ENCODE measurements around the gene DHRSX.
A peak's percentile ranks its signal among the peaks of the same experiment; 100 is the strongest.
"Not testable (repeated sequence)": the region's sequence is repeated elsewhere in the genome, so short reads cannot be mapped to it uniquely, and the experiment has no call there.

The DHRSX gene

GRCh38 chrX:2497961-2498780 is 2.6 kb downstream of the DHRSX start:
- no peak for DNase-seq (ENCODE audit: low spot score)

DNA sequence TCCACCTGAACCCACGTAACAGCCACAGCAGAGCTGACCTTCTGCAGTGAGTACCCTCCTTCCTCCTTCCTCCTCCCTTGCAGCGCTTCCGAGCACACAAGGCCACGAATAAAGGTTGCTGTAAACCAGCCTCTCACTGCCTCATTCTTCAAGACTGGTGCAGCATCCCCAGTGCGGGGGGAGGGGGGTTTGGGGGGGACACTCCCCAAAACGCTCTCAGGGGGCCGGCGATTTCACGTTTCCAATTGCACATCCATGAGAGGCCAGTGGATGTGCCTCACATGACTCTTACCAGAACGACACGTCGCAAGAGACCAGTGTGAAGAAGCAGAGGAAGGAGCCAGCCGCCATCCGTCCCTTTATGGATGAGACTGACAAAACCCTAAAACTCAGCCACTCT is 5.2 kb downstream of the DHRSX start:
- peak; percentile 34 for DNase-seq (ENCODE audit: low spot score)

- DNase-seq (ENCODE audit: low spot score), result peak; percentile 35
Measured at GRCh38 chrX:2492531-2493218, 8.1 kb downstream of the DHRSX start.

DNA sequence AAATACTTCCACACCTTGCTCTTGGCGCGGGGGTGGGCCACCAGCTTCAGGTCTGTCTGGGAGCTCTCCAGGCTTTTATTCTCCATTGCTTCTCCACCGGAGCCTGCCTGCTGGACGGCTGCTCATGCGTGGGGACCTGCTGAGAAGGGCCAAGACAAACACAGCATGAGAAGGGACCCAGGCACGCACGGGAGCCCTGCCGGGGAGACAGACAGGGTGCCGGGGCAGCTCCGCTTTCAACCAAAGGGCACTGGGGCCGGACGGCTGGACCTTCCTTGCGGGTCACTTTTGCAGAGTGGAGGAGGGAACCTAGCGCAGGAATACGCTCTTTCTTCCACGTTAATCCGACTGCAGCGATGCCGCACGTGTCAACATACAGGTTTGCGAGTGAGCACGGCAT is 10.1 kb downstream of the DHRSX start:
- DNase-seq (ENCODE audit: low spot score), result no peak

DNA sequence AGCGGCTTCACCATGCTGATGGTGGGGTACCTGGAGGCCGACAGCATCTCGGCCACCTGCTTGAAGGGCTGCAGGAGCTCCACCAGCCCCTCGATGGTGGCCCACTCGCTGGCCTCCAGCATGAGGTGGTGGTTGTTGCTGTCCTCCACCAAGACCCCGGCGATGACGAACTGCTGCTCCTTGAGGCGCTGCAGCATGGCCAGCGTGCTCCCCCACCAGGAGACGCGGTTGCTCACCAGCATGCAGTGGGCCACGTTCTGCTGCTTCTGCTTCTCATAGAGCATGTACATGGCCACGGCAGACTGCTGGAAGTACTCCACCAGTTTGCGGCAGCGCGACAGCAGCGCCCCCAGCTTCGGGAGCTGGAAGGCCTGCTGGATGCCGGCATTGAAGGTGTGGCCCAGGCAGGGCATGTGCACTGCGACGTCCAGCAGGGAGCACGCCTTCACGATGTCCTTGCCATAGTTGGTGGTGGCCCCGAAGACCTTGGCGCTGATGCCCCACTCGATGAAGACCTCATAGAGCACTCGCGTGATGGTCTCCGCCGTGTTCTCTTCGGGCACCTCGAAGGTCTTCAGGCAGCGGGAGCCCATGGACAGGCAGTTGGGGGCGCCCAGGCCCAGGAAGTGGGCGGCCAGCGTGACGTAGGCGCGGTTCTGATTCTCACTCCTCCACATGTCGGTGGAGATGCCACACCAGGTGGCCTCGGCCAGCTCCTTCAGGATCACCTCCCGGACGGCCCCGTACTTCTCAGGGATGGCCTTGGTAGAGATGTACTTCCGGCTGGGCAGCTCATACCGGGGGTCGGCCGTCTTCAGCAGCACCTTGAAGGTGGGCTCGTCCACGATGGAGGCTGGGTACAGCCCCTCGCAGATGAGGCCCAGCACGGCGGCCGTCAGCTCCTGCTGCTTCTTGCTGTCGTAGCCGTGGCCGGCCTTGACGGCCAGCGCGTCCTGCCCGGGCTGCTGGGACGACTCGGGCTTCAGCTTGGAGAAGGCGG is 11.0 kb downstream of the DHRSX start:
- no peak for DNase-seq (ENCODE audit: low spot score)

DNA sequence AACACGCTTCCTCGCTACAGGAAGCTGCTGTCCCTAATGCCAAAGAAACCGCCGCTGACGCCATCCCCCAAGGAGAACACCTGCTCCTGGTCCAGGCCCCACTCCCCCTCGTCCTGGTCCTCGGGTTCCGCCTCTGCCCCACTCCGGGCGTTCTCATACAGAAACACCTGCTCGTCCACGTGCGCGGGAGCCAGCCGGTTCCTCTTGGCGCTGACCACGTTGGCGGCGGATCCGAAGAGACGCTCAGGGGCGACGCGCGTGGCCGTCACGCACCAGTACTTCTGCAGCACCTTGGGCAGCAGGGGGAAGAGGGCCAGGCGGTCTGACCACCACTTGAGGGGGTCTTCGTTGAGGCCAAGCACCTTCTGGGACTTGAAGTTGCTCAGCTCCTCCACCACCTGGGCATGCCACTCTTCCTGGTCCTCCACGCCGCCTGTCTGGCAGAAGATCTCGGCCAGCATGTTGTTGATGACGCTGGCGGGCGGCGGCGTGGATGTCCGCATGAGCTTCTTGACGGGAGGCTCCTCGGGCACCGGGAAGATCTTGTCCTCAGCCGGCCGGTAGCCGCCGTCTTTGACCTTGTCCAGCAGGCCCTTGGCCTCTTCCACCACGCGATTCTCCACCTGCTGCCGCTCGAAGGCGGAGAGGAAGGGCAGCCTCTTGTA is 12.0 kb downstream of the DHRSX start:
- no peak for DNase-seq (ENCODE audit: low spot score)

DNA sequence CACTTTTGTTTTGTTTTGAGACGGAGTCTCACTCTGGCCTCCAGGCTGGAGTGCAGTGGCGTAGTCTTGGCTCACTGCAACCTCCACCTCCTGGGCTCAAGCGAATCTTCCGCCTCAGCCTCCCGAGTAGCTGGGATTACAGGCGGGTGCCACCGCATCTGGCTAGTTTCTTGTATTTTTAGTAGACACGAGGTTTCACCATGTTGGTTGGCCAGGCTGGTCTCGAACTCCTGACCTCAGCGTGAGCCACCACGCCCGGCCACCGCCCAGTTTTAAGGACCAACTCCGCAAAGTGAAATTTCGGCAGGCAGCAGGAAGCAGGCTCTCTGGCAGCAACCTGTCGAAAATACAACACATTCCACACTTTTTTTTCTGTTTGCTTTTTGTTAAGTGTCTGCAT is 13.4 kb downstream of the DHRSX start:
- no peak for DNase-seq (ENCODE audit: low spot score)

DNA sequence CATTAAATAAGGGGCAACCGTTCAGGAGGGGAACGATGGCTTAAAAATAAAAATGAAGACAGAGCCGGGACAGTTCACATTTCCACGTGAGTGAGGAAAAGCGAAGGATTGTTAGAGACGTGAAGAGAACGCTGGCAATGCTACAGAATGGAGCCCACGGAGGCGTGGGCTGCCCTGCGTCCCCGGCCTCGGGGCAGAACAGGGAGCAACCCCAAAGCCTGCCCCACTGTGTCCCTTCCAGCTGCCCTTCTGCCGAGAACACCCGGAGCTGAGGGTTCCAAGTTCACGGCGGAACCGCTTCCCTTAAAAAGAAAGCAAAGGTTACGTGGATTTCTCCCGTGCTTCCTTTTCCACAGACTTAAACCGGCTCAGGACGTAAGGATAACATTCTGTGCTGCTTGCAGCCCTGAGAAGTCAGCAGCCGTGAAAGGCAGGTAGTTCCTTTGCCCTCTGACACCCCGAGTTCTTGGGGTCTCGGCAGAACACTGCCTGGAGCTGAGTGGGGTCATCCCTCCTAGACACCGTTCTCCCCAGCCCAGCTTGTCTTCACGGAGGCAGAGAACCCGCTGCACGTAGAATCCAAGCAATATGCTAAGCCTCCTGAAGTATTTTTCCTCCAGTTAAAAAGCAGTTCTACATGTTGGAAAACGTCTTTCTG is 14.2 kb downstream of the DHRSX start:
- DNase-seq (ENCODE audit: low spot score), result no peak

GRCh38 chrX:2485789-2486345 is 14.9 kb downstream of the DHRSX start:
- DNase-seq (ENCODE audit: low spot score), result no peak

DNA sequence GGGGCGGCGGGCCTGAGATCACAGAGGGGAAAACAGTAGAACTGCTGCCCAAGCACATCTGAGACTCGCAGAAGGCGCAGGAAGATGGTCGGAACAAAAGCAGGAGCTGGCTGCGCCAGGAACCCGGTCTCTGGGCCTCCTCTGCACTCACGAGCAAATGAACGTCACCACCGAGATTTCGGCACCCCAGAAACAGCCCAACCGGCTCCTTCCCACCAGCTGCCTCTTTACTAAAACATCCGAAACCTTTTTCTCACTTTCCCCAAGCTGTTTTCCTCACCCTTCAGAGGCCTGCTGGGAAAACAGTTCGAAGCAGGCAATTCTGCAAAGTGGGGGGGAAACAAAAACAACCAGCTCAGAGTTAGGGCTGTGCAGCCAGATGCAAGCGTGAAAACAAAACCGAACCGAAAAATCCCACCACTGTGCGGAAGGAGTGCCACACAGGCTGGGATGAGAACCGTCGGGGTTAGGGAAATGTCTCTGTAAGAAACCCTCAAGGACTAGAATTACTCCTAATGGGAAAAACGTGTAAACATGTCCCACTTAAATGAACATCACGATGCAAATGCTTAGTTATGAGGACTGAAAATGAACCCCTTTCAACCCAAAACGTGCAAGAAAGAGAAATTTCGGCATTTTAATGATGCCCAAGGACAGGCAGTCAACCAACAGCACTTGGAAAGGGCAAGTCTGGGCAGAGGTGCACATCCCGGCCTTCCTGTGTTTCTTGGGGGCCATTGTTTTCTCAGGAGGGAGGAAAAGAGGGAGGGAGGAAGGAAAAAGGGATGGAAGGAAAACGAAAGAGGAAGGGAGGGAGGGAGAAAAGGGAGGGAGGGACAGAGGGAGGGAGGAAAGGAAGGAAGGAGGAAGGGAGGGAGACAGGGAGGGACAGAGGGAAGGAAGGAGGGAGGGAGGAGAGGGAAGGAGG is 15.8 kb downstream of the DHRSX start:
- no peak for DNase-seq (ENCODE audit: low spot score)

DNA sequence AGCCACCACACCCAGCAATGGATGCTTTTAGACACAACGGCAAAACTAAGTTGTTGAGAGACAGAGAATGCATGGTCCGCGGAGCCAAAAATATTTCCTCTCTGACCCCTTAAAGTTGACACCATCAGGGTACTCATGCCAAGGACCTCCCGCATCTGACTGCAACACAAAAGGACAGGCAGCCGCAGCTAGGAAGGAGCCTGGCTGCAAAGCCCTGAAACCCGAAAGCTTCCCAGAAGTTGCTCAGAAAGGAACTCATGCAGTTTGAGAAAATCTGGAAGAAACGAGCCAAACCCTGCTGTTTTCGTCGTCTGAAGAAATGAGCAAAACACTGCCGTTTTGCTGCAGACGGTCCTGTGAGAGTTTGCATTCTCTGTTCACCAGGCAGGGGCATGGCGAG is 16.5 kb downstream of the DHRSX start:
- DNase-seq (ENCODE audit: low spot score), result no peak

- peak; percentile 18 for DNase-seq (ENCODE audit: low spot score)
Measured at GRCh38 chrX:2483398-2484060, 17.2 kb downstream of the DHRSX start.

DNA sequence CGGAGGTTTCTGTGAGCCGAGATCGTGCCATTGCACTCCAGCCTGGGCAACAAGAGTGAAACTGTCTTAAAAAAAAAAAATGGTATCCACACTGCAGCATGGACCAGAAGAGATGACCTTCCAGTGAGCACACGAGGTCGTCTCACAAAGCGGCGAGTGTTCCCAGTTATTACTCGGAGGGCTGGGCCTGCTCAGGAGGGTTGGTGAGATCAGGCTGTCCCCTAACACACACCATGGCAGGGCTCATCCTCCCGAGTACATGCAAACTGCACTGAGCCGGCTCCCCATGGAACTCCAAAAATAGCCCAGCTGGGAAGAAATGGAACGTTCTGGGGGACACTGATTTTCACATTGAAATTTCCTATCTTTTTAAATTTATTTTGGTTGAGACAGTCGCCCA is 19.2 kb downstream of the DHRSX start:
- peak; percentile 16 for DNase-seq (ENCODE audit: low spot score)

- DNase-seq (ENCODE audit: low spot score), result not testable (repeated sequence)
Measured at GRCh38 chrX:2479982-2480381, 20.8 kb downstream of the DHRSX start.

- DNase-seq (ENCODE audit: low spot score), result no peak
Measured at GRCh38 chrX:2479420-2479780, 21.4 kb downstream of the DHRSX start.

- peak; percentile 36 for DNase-seq (ENCODE audit: low spot score)
Measured at GRCh38 chrX:2478546-2479419, 22.0 kb downstream of the DHRSX start.

DNA sequence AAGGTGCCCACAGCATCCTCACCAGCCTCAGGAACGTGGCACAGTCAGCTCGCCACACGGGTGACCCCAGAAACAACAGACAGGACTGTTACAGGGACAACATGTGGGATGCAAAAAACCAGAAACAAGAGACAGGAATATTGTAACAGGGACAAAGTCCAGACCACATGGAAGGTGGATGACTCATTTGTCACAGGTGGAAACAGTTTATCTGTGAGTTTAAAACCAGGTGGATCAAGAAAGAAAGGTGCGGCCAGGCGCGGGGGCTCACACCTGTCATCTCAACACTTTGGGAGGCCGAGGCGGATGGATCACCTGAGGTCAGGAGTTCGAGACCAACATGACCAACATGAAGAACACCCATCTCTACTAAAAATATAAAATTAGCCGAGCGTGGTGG is 23.5 kb downstream of the DHRSX start:
- peak; percentile 8 for DNase-seq (ENCODE audit: low spot score)

All from ecto neural progenitor cell (in vitro differentiated cells).